ENCODE data around the gene TMEM218. TPM values are rescaled to one million over a fixed set of nuclear protein-coding genes. Genes with fewer than 3 reads are reported as not detected.

Gene TMEM218
- total RNA-seq, 4 donors from 2014 or later, result 9.9 to 19.9 (median 14.6) TPM

GRCh38 chr11:125079878-125080530 is 31.4 kb downstream of the TMEM218 start:
- Histone ChIP-seq H3K27ac (no peak overlapping the region), H3K4me1 (peaks cover 28% of the 10 kb centered on the region), H3K9me3 (no peaks in the 10 kb centered on the region), H3K27me3 (peaks cover 3% of the 10 kb centered on the region), H3K36me3 (no peaks in the 10 kb centered on the region), H3K4me3 (no peak overlapping the region)
- TF ChIP-seq POLR2AphosphoS5 (IDR thresholded peaks at IDR 0.05) (no peak), POLR2A (IDR thresholded peaks at IDR 0.05) (no peak)
- no peak for DNase-seq (ENCODE audit: low spot score in 2 of 2)
- WGBS, result 82% methylated on average over 10 of the region's 12 CpGs

GRCh38 chr11:125079151-125079877 is 32.1 kb downstream of the TMEM218 start:
- 78% methylated on average over 16 of the region's 18 CpGs for WGBS
- Histone ChIP-seq H3K36me3 (no peaks in the 10 kb centered on the region), H3K27me3 (peaks cover 3% of the 10 kb centered on the region), H3K27ac (no peak overlapping the region), H3K9me3 (no peaks in the 10 kb centered on the region), H3K4me3 (no peak overlapping the region), H3K4me1 (peaks cover 35% of the 10 kb centered on the region)
- TF ChIP-seq EP300 (IDR thresholded peaks at IDR 0.05) (no peak), CTCF (IDR thresholded peaks at IDR 0.05) (no peak), POLR2A (IDR thresholded peaks at IDR 0.05) (no peak), POLR2AphosphoS5 (IDR thresholded peaks at IDR 0.05) (no peak)
- DNase-seq (ENCODE audit: low spot score in 2 of 2), result no peak

- H3K36me3 ChIP-seq, result no peaks in the 10 kb centered on the region
- no peak overlapping the region for H3K4me3 ChIP-seq
- H3K27me3 ChIP-seq, result peaks cover 3% of the 10 kb centered on the region
- no peak overlapping the region for H3K27ac ChIP-seq
- no peak for DNase-seq (ENCODE audit: low spot score in 2 of 2)
- 91% methylated on average over 14 of the region's 14 CpGs for WGBS
- TF ChIP-seq CTCF (IDR thresholded peaks at IDR 0.05), result no peak
- no peak for TF ChIP-seq POLR2A (IDR thresholded peaks at IDR 0.05)
- no peak for TF ChIP-seq EP300 (IDR thresholded peaks at IDR 0.05)
- TF ChIP-seq POLR2AphosphoS5 (IDR thresholded peaks at IDR 0.05), result no peak
- no peaks in the 10 kb centered on the region for H3K9me3 ChIP-seq
- H3K4me1 ChIP-seq, result peaks cover 34% of the 10 kb centered on the region
Measured at GRCh38 chr11:125078516-125079140, 32.8 kb downstream of the TMEM218 start.

- peaks cover 3% of the 10 kb centered on the region for H3K27me3 ChIP-seq
- H3K27ac ChIP-seq, result no peak overlapping the region
- TF ChIP-seq EP300 (IDR thresholded peaks at IDR 0.05), result no peak
- no peak for TF ChIP-seq CTCF (IDR thresholded peaks at IDR 0.05)
- no peak for TF ChIP-seq POLR2AphosphoS5 (IDR thresholded peaks at IDR 0.05)
- TF ChIP-seq POLR2A (IDR thresholded peaks at IDR 0.05), result no peak
- no peaks in the 10 kb centered on the region for H3K9me3 ChIP-seq
- DNase-seq (ENCODE audit: low spot score in 2 of 2), result no peak
- H3K36me3 ChIP-seq, result no peaks in the 10 kb centered on the region
- no peak overlapping the region for H3K4me3 ChIP-seq
- WGBS, result 94% methylated on average over 11 of the region's 11 CpGs
- H3K4me1 ChIP-seq, result peaks cover 28% of the 10 kb centered on the region
Measured at GRCh38 chr11:125078016-125078415, 33.4 kb downstream of the TMEM218 start.

GRCh38 chr11:125076378-125076945 is 35.0 kb downstream of the TMEM218 start:
- Histone ChIP-seq H3K4me3 (no peak overlapping the region), H3K27me3 (peaks cover 3% of the 10 kb centered on the region), H3K36me3 (no peaks in the 10 kb centered on the region), H3K4me1 (peaks cover 24% of the 10 kb centered on the region), H3K9me3 (no peaks in the 10 kb centered on the region), H3K27ac (no peak overlapping the region)
- no peak for DNase-seq (ENCODE audit: low spot score in 2 of 2)
- TF ChIP-seq POLR2AphosphoS5 (IDR thresholded peaks at IDR 0.05) (no peak), CTCF (IDR thresholded peaks at IDR 0.05) (no peak), EP300 (IDR thresholded peaks at IDR 0.05) (no peak), POLR2A (IDR thresholded peaks at IDR 0.05) (no peak)
- WGBS, result 75% methylated on average over 11 of the region's 14 CpGs

Data from suprapubic skin (tissue), 4 donors.